Measurements from ENCODE around the gene ATP6V1C2. TPM values are rescaled to one million over a fixed set of nuclear protein-coding genes. Genes with fewer than 3 reads are reported as not detected.

Gene ATP6V1C2
- total RNA-seq, 3 donors from 2014 or later (not counting 1 experiment from before 2014, with no cell fraction given): 0.92 TPM; not detected in 2

DNA sequence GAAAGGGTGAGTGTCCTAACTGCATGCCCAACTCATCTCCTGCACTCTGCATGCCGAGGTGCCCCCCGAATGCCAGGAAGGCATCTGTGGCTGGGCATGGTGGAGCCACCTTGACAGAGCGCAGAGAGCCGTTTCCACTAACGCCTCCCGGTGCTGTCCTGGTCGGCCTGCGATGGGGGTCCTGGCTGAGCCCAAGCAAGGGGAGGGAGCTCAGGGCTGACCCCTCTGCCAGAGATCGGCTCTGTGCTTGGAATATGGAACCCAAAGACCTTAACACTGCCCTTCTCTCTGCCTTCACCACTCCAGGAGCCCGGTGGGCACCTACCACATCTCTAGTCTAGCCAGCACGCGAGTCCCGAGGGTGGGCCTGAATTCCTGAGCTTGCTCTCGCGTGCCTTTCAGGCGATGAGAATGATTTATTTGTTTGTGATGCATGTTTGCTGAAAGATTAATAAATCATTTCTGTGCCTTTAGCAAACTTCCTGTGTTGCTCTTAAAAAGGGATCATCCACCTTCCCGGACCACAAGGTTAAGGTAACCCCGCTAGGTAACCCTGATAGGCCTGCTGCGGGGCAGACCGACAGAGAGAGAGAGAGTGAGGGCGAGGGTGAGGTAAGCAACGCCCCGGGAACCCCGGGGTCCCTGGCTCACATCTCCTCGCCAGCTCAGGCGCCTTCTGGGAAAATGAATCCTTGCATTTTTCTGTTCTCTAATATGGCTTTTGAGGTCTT, 55.8 kb downstream of the ATP6V1C2 start:
- WGBS (ENCODE audit: insufficient coverage): 96% methylated on average over 26 of the region's 26 CpGs
- Mint-ChIP-seq H3K36me3 (no peaks in the 10 kb centered on the region), H3K4me1 (no peaks in the 10 kb centered on the region)

DNA sequence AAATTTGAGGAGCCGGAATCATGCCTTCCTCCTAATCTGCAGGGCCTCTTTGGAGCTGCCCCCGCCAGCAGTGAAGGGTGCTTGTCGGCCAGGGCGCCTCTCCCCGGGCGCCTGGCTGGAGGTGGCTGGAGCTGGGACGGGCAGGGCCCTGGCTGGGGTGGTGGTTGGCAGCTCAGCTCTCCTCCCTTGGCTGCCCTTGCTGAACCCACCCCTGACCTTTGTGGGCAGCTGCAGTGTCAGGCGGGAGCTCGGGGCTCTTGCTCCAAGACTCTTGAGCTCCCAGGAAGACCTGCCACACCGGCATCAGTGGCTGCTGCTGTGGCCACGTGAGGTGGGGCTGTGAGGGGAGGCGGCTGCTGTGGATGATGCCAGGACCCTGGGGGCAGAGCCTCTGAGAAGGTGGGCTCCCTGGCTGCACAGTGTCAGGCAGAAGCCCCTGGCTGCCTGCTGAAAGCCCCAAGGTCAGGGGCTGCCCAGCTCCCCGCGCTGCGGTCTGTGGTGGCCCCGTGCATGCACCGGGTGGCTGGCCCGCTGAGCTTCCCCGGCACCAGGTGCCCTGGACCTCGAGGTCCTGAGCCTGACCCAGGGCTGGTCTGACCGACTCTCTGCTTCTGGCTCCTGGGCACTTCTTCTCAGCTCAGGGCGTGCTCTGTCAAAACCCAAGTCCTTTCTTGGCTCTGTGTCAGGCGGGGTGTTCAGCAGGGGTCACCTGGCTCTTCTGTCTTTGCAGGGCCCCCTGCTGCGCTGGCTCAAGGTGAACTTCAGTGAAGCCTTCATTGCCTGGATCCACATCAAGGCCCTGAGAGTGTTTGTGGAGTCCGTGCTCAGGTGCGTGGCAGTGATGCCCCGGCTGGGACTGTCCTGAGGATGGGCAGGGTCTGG, 56.7 kb downstream of the ATP6V1C2 start:
- DNase-seq: no peak
- Histone ChIP-seq H3K4me3 (ENCODE audit: low read length) (no peak overlapping the region), H3K9me3 (ENCODE audit: control insufficient read depth, insufficient read depth, low read length) (no peaks in the 10 kb centered on the region), H3K4me1 (ENCODE audit: control insufficient read depth, insufficient read depth, low read length) (no peaks in the 10 kb centered on the region), H3K27ac (ENCODE audit: low read length) (no peak overlapping the region), H3K27me3 (ENCODE audit: control insufficient read depth, insufficient read depth, low read length) (no peaks in the 10 kb centered on the region), H3K36me3 (ENCODE audit: control insufficient read depth, insufficient read depth, low read length) (peaks cover 30% of the 10 kb centered on the region)
- WGBS (ENCODE audit: insufficient coverage): 91% methylated on average over 27 of the region's 27 CpGs
- no peak overlapping the region for H3K27ac Mint-ChIP-seq
- H3K27me3 Mint-ChIP-seq (ENCODE audit: low read depth in 2 of 2): no peaks in the 10 kb centered on the region
- TF ChIP-seq, protein P1, sequence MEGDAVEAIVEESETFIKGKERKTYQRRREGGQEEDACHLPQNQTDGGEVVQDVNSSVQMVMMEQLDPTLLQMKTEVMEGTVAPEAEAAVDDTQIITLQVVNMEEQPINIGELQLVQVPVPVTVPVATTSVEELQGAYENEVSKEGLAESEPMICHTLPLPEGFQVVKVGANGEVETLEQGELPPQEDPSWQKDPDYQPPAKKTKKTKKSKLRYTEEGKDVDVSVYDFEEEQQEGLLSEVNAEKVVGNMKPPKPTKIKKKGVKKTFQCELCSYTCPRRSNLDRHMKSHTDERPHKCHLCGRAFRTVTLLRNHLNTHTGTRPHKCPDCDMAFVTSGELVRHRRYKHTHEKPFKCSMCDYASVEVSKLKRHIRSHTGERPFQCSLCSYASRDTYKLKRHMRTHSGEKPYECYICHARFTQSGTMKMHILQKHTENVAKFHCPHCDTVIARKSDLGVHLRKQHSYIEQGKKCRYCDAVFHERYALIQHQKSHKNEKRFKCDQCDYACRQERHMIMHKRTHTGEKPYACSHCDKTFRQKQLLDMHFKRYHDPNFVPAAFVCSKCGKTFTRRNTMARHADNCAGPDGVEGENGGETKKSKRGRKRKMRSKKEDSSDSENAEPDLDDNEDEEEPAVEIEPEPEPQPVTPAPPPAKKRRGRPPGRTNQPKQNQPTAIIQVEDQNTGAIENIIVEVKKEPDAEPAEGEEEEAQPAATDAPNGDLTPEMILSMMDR (IDR thresholded peaks at IDR 0.05): no peak
- H3K4me3 Mint-ChIP-seq: no peak overlapping the region
- H3K9me3 Mint-ChIP-seq: no peaks in the 10 kb centered on the region
- H3K36me3 Mint-ChIP-seq: no peaks in the 10 kb centered on the region
- H3K4me1 Mint-ChIP-seq: no peaks in the 10 kb centered on the region
- ATAC-seq: no peak
- intact Hi-C loops (cut with micrococcal nuclease): no loop called here

More for the DNA sequence above, 55.8 kb downstream of the ATP6V1C2 start:
- intact Hi-C loops (cut with micrococcal nuclease): no loop called here
- H3K27me3 ChIP-seq (ENCODE audit: control insufficient read depth, insufficient read depth, low read length): no peaks in the 10 kb centered on the region
- peaks cover 26% of the 10 kb centered on the region for H3K36me3 ChIP-seq (ENCODE audit: control insufficient read depth, insufficient read depth, low read length)
- ATAC-seq: no peak
- H3K4me3 ChIP-seq (ENCODE audit: low read length): no peak overlapping the region
- H3K27ac Mint-ChIP-seq: no peak overlapping the region
- H3K9me3 Mint-ChIP-seq: no peaks in the 10 kb centered on the region
- no peak overlapping the region for H3K27ac ChIP-seq (ENCODE audit: low read length)
- no peaks in the 10 kb centered on the region for H3K27me3 Mint-ChIP-seq (ENCODE audit: low read depth in 2 of 2)
- no peak overlapping the region for H3K4me3 Mint-ChIP-seq
- TF ChIP-seq, protein P1 (IDR thresholded peaks at IDR 0.05): no peak
- H3K4me1 ChIP-seq (ENCODE audit: control insufficient read depth, insufficient read depth, low read length): no peaks in the 10 kb centered on the region
- no peak for DNase-seq
- no peaks in the 10 kb centered on the region for H3K9me3 ChIP-seq (ENCODE audit: control insufficient read depth, insufficient read depth, low read length)

DNA sequence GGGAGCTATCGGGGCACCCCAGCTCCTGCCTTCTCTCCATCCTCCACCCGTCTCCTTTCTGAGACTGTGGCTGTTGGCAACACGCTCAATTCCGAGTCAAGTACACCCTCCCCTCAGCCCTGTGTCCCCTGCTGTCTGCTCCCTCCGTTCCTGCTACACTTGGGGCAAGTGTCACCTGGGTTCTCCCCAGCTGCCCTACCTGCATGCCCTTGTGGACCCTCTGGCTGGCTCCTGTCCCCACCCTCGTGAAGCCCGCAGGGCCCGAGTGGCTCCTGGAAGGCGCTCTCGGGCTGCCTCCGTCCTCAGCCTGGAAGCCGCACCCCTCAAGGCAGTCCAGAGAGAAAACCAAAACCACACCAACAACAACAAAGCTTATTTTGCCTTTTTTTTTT, 57.3 kb downstream of the ATP6V1C2 start:
- no peaks in the 10 kb centered on the region for H3K9me3 Mint-ChIP-seq
- Histone ChIP-seq H3K4me1 (ENCODE audit: control insufficient read depth, insufficient read depth, low read length) (no peaks in the 10 kb centered on the region), H3K4me3 (ENCODE audit: low read length) (no peak overlapping the region), H3K36me3 (ENCODE audit: control insufficient read depth, insufficient read depth, low read length) (peaks cover 36% of the 10 kb centered on the region), H3K27ac (ENCODE audit: low read length) (no peak overlapping the region), H3K9me3 (ENCODE audit: control insufficient read depth, insufficient read depth, low read length) (no peaks in the 10 kb centered on the region), H3K27me3 (ENCODE audit: control insufficient read depth, insufficient read depth, low read length) (no peaks in the 10 kb centered on the region)
- peaks cover 0 to 4% of the 10 kb centered on the region in 2 donors for H3K4me1 Mint-ChIP-seq
- TF ChIP-seq, protein P1 (IDR thresholded peaks at IDR 0.05): no peak
- WGBS (ENCODE audit: insufficient coverage): 94% methylated on average over 12 of the region's 12 CpGs
- no peaks in the 10 kb centered on the region for H3K27me3 Mint-ChIP-seq (ENCODE audit: low read depth in 2 of 2)
- no peak overlapping the region for H3K4me3 Mint-ChIP-seq
- intact Hi-C loops (cut with micrococcal nuclease): no loop called here
- H3K36me3 Mint-ChIP-seq: no peaks in the 10 kb centered on the region
- H3K27ac Mint-ChIP-seq: no peak overlapping the region
- DNase-seq (no peak), ATAC-seq (no peak)

Data from natural killer cell (primary cell).